Measurements from ENCODE around the gene SLC6A19.

SLC6A19 gene

GRCh38 chr5:1239505-1240251, 38.3 kb downstream of the SLC6A19 start:
- Histone ChIP-seq H3K27ac (replicated peaks) (no peak overlapping the region), H3K27me3 (ENCODE audit: insufficient read depth, poor library complexity, severe bottlenecking) (no peaks in the 10 kb centered on the region), H3K4me3 (replicated peaks; ENCODE audit: insufficient read depth, low read length) (no peak overlapping the region)
- no peak for DNase-seq (ENCODE audit: low read depth in 1 of 2, low spot score in 1 of 2)
- no peak for TF ChIP-seq GABPA (IDR thresholded peaks at IDR 0.05; ENCODE audit: low read depth)
- no peak for TF ChIP-seq REST (IDR thresholded peaks at IDR 0.05; ENCODE audit: insufficient replicate concordance, low read depth)
- TF ChIP-seq SPI1 (IDR thresholded peaks at IDR 0.05; ENCODE audit: borderline replicate concordance, low read depth): no peak
- TF ChIP-seq POLR2AphosphoS5 (IDR thresholded peaks at IDR 0.05; ENCODE audit: low read depth): no peak
- no peak for TF ChIP-seq CTCF (IDR thresholded peaks at IDR 0.05; ENCODE audit: insufficient read depth, low read length)

DNA sequence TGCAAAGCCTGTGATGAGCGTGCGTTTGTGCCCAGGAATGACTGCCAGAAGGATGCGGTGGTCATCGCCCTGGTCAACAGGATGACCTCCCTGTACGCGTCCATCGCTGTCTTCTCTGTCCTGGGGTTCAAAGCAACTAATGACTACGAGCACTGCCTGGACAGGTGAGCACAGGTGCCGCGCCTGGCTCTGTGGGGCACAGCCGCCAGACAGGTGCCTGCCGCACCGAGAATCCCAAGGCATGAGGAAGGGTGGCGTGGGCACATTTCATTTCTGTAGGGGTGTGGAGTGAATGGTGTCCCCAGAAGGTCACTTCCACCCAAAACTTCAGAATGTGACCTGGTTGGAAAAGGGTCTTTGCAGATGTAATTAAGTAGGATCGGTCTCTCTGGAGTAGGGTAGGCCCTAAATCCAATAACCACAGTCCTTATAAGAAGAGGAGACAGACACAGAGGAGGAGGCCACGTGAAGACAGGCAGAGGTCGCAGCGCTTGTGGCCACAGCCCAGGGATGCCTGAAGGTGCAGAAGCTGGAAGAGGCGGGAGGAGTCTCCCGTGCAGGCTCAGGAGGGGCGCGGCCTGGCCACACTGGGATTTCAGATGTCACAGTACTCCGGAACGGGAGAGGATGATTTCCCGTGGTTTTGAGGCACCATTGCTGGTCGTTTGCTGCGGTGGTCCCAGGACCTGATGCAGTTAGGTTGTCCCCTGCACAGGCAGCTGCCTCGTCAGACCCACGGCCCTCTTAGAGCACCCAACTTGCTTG, 39.3 kb downstream of the SLC6A19 start:
- Histone ChIP-seq H3K27me3 (ENCODE audit: insufficient read depth, poor library complexity, severe bottlenecking) (no peaks in the 10 kb centered on the region), H3K27ac (replicated peaks) (no peak overlapping the region), H3K4me3 (replicated peaks; ENCODE audit: insufficient read depth, low read length) (no peak overlapping the region)
- no peak for DNase-seq (ENCODE audit: low read depth in 1 of 2, low spot score in 1 of 2)
- TF ChIP-seq SPI1 (IDR thresholded peaks at IDR 0.05; ENCODE audit: borderline replicate concordance, low read depth): no peak
- no peak for TF ChIP-seq REST (IDR thresholded peaks at IDR 0.05; ENCODE audit: insufficient replicate concordance, low read depth)
- no peak for TF ChIP-seq POLR2AphosphoS5 (IDR thresholded peaks at IDR 0.05; ENCODE audit: low read depth)

DNA sequence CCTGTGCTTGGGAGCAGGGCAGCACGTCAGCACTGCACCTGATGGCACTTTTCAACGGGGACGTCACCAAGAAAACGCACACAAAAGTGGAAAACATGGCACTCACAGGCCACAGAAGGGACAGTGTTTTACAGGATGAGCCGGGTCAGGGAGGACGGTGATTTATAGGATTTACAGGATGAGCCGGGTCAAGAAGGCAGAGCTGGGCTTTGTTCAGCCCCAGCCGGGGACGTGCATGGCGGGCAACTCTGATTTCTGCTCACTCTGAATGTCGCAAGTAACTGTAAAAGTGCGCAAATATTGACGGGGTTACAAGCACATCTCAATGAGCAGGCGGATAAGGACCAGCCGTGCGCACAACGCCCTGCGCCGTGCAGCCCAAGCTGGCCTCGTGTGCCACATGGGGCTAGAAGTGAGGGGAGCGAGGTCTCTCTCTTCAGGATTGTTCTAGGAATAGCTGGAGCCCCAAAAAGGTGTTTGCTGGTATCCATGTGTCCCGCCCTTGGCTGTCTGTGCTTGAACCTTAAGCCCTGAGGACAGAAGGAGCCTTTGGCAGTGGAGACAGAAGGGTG, 40.2 kb downstream of the SLC6A19 start:
- H3K27me3 ChIP-seq (ENCODE audit: insufficient read depth, poor library complexity, severe bottlenecking): peaks cover 6% of the 10 kb centered on the region

More for the DNA sequence above, 40.2 kb downstream of the SLC6A19 start:
- no peak overlapping the region for H3K27ac ChIP-seq (replicated peaks)
- H3K4me3 ChIP-seq (replicated peaks; ENCODE audit: insufficient read depth, low read length): no peak overlapping the region
- TF ChIP-seq GABPA (IDR thresholded peaks at IDR 0.05; ENCODE audit: low read depth) (no peak), CTCF (IDR thresholded peaks at IDR 0.05; ENCODE audit: insufficient read depth, low read length) (no peak), SPI1 (IDR thresholded peaks at IDR 0.05; ENCODE audit: borderline replicate concordance, low read depth) (no peak), REST (IDR thresholded peaks at IDR 0.05; ENCODE audit: insufficient replicate concordance, low read depth) (no peak), POLR2AphosphoS5 (IDR thresholded peaks at IDR 0.05; ENCODE audit: low read depth) (no peak)
- no peak for DNase-seq (ENCODE audit: low read depth in 1 of 2, low spot score in 1 of 2)
